Osteocyte (in vitro differentiated cells): ENCODE results near the gene EGR4. TPM values are rescaled to one million over a fixed set of nuclear protein-coding genes. Genes with fewer than 3 reads are reported as not detected.

Experiments
- DNase-seq: peaks from one replicate; pipeline ENCODE4 v3.0.0; 2021; ENCODE audit warnings: mixed read lengths; ENCODE audit not compliant: unreplicated experiment; ENCODE audit errors: extremely low spot score
- H3K27ac Mint-ChIP-seq: one replicate; pipeline ENCODE4 v1.8.0; 2021; ENCODE audit warnings: mild to moderate bottlenecking, mixed read lengths; ENCODE audit not compliant: unreplicated experiment
- H3K27me3 Mint-ChIP-seq: one replicate; pipeline ENCODE4 v1.8.0; 2021; ENCODE audit warnings: mixed read lengths; ENCODE audit not compliant: unreplicated experiment
- H3K36me3 Mint-ChIP-seq: one replicate; pipeline ENCODE4 v1.8.0; 2021; ENCODE audit warnings: mixed read lengths; ENCODE audit not compliant: unreplicated experiment
- H3K4me1 Mint-ChIP-seq: one replicate; pipeline ENCODE4 v1.8.0; 2021; ENCODE audit warnings: mixed read lengths; ENCODE audit not compliant: unreplicated experiment
- H3K4me3 Mint-ChIP-seq: one replicate; pipeline ENCODE4 v1.8.0; 2021; ENCODE audit warnings: mild to moderate bottlenecking, moderate library complexity, mixed read lengths; ENCODE audit not compliant: unreplicated experiment
- H3K9me3 Mint-ChIP-seq: one replicate; pipeline ENCODE4 v1.8.0; 2021; ENCODE audit warnings: mixed read lengths; ENCODE audit not compliant: unreplicated experiment
- total RNA-seq: library from RNA; stranded (reverse); gene quantifications from 2 replicates; pipeline ENCODE4 v1.2.1, GENCODE V29; 2021
- TF ChIP-seq, protein P1 (sequence below): fragments of 200-600 bp; sonication (generic); IDR thresholded peaks from 2 replicates; pipeline ENCODE4 v1.5.0; 2021; ENCODE audit warnings: antibody characterized with exemption, mild to moderate bottlenecking, moderate library complexity

Gene EGR4
- total RNA-seq, 1 donor from 2014 or later: not detected

GRCh38 chr2:73253901-73254300 is 39.4 kb downstream of the EGR4 start:
- no peak for DNase-seq
- peaks cover 38% of the 10 kb centered on the region for H3K36me3 Mint-ChIP-seq
- no peaks in the 10 kb centered on the region for H3K9me3 Mint-ChIP-seq
- H3K27me3 Mint-ChIP-seq: no peaks in the 10 kb centered on the region
- H3K4me3 Mint-ChIP-seq: no peak overlapping the region
- no peak overlapping the region for H3K27ac Mint-ChIP-seq
- no peaks in the 10 kb centered on the region for H3K4me1 Mint-ChIP-seq
- TF ChIP-seq, protein P1, sequence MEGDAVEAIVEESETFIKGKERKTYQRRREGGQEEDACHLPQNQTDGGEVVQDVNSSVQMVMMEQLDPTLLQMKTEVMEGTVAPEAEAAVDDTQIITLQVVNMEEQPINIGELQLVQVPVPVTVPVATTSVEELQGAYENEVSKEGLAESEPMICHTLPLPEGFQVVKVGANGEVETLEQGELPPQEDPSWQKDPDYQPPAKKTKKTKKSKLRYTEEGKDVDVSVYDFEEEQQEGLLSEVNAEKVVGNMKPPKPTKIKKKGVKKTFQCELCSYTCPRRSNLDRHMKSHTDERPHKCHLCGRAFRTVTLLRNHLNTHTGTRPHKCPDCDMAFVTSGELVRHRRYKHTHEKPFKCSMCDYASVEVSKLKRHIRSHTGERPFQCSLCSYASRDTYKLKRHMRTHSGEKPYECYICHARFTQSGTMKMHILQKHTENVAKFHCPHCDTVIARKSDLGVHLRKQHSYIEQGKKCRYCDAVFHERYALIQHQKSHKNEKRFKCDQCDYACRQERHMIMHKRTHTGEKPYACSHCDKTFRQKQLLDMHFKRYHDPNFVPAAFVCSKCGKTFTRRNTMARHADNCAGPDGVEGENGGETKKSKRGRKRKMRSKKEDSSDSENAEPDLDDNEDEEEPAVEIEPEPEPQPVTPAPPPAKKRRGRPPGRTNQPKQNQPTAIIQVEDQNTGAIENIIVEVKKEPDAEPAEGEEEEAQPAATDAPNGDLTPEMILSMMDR: no peak

GRCh38 chr2:73253400-73253799 is 39.9 kb downstream of the EGR4 start:
- Mint-ChIP-seq H3K27ac (no peak overlapping the region), H3K4me1 (no peaks in the 10 kb centered on the region), H3K36me3 (peaks cover 43% of the 10 kb centered on the region), H3K4me3 (no peak overlapping the region), H3K9me3 (no peaks in the 10 kb centered on the region), H3K27me3 (no peaks in the 10 kb centered on the region)
- no peak for DNase-seq
- TF ChIP-seq, protein P1: no peak

DNA sequence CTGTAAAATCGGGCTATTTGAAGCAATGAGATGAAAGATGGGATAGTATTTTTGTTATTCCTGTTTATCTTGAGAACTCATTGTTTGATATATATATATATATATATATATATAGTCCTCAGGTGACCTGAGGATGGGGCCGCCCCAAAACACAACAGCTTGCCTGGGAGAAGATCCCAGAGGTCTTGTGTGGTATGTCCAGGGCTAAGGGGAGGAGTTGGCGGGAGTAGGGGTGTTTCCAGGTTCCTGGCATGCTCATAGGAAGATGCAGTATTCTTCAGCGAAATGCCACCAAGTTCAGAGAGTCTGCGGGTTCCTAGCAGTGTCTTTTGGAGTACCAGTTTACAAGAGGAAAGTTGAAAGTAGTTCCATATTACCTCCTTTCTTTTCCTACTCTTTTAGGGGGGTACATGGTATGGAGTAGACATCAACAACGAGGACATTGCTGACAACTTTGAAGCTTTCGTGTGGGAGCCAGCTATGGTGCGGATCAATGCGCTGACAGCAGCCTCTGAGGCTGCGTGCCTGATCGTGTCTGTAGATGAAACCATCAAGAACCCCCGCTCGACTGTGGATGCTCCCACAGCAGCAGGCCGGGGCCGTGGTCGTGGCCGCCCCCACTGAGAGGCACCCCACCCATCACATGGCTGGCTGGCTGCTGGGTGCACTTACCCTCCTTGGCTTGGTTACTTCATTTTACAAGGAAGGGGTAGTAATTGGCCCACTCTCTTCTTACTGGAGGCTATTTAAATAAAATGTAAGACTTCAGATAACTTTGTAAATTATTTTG is 40.9 kb downstream of the EGR4 start:
- H3K4me3 Mint-ChIP-seq: no peak overlapping the region
- H3K9me3 Mint-ChIP-seq: no peaks in the 10 kb centered on the region
- peaks cover 50% of the 10 kb centered on the region for H3K36me3 Mint-ChIP-seq
- DNase-seq: no peak
- no peaks in the 10 kb centered on the region for H3K27me3 Mint-ChIP-seq
- no peak overlapping the region for H3K27ac Mint-ChIP-seq
- H3K4me1 Mint-ChIP-seq: no peaks in the 10 kb centered on the region
- TF ChIP-seq, protein P1: no peak

- Mint-ChIP-seq H3K4me3 (no peak overlapping the region), H3K9me3 (no peaks in the 10 kb centered on the region), H3K4me1 (no peaks in the 10 kb centered on the region), H3K27me3 (no peaks in the 10 kb centered on the region), H3K36me3 (peaks cover 62% of the 10 kb centered on the region), H3K27ac (no peak overlapping the region)
- TF ChIP-seq, protein P1: no peak
- DNase-seq: no peak
Observed at GRCh38 chr2:73250872-73251846, 42.2 kb downstream of the EGR4 start.

DNA sequence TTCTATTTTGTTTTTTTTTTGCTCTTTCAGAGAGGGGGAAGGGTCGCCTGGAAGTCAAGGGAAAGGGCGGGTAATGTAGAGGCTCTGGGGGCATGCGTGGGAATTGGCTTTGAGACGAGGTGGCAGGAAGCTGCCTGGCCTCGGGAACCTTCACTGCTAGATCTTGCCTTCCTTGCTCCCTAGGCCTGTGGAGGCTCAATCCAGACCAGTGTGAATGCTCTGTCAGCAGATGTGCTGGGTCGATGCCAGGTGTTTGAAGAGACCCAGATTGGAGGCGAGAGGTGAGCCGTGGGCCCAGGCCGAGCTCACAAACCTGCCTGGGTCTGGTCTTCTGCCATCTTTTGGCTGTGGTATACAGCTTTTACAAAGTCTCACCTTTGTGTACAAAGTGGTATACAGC is 43.7 kb downstream of the EGR4 start:
- Mint-ChIP-seq H3K9me3 (no peaks in the 10 kb centered on the region), H3K27ac (no peak overlapping the region), H3K4me3 (no peak overlapping the region), H3K4me1 (no peaks in the 10 kb centered on the region), H3K27me3 (no peaks in the 10 kb centered on the region), H3K36me3 (peaks cover 70% of the 10 kb centered on the region)
- DNase-seq: no peak
- TF ChIP-seq, protein P1: no peak
